Fibroblast of skin of scalp (primary cell): ENCODE results near the gene STEAP3. TPM values are rescaled to one million over a fixed set of nuclear protein-coding genes. Genes with fewer than 3 reads are reported as not detected.

Experiments
- DNase-seq: peaks from one replicate; pipeline ENCODE4 v3.0.0-alpha.2; 2013
- polyA plus RNA-seq, 2 experiments: library from polyadenylated mRNA; unstranded; fragments of 120-200 nt; gene quantifications; one replicate each; pipeline ENCODE4 v1.2.1, GENCODE V29; 2013; ENCODE audit not compliant: insufficient read length in 2 of 2

STEAP3 gene, protein sequence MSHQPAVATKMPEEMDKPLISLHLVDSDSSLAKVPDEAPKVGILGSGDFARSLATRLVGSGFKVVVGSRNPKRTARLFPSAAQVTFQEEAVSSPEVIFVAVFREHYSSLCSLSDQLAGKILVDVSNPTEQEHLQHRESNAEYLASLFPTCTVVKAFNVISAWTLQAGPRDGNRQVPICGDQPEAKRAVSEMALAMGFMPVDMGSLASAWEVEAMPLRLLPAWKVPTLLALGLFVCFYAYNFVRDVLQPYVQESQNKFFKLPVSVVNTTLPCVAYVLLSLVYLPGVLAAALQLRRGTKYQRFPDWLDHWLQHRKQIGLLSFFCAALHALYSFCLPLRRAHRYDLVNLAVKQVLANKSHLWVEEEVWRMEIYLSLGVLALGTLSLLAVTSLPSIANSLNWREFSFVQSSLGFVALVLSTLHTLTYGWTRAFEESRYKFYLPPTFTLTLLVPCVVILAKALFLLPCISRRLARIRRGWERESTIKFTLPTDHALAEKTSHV
- polyA plus RNA-seq (2013, experiment 1 of 2; ENCODE audit: insufficient read length): 71.0 TPM
- 68.7 TPM for polyA plus RNA-seq (2013, experiment 2 of 2; ENCODE audit: insufficient read length)

DNA sequence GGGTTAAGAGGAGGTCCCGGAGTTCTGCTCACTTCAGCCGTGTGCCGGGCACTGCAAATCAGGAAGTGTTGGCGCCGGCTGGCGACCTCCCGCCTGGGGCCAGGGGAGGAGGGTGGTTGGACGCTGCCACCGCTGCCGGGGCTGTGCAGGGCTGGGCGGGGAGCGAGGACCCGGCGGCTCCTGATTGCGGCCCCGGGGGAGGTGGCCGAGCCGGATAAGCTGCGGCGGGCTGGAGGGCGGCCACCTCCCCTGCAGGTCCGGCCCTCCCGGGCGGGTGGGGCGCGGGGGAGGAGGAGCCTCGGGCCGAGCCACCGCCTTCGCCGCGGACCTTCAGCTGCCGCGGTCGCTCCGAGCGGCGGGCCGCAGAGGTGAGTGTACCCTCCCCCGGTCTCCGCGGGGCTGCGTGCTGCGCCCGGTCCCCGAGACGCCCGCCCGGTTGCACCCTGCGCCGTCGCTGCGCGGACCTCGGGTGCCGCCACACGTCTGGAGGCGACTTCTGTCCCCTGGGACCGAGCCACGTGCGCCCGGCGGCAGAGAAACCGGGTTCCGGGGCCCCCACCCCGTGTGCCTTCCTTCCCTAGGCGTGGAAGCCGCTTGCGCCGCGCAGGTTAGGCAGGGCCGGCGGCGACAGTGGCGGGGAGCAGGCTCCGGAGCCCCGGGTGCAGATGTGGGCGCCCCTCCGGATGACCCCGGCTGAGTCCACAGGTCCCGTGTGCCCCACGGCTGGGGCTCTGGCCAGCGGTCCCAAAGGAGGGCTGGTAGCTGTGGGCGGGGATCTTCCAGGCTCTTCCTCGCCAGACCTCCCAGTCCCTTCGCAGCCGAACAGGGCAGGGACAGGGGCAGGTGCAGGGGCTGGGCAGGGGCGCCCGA is at the start of gene STEAP3:
Gene STEAP3, plus strand, starts transcription at position 314 of the 870 bp plus-strand sequence. CDS start 7,179 bp downstream, outside the sequence.
- peak; percentile 73 for DNase-seq

DNA sequence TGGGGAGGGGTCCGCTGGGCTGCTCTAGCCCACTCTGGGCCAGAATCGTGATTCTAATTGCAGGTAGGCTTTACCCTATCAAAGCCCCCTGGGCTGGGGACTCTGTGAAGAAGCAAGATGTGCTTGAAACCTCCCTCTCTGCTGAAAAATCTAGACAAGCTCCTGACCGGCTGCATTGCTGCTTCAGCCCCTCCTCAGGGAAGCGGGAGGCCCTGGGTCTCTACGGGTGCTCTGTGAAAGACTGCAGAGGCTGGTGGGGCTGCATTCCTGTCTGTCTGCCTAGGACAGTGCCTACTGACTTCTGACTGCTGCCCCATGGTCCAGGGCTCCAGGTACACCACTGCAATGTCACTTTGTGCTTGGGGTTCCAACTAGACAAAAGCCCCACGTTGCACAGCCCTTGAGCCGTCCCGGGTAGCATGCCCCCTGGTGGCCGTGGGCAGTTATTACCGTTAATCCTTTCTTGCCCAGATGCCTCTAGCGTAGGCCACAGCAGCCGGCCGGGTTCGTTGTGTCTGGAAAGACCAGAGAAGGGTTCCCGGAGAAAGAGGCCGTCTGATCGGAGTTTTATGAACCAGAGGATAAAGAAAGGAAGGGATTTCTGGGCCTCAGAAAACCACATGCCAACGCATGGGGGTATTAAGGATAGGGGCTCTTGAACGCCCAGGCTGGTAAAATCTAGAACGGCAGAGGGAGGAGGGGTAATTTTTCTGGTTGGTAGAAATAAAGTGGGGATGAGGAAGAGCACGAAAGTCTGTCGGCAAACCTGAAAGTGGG is 49.2 kb upstream of the STEAP3 start:
- peak; percentile 27 for DNase-seq

DNA sequence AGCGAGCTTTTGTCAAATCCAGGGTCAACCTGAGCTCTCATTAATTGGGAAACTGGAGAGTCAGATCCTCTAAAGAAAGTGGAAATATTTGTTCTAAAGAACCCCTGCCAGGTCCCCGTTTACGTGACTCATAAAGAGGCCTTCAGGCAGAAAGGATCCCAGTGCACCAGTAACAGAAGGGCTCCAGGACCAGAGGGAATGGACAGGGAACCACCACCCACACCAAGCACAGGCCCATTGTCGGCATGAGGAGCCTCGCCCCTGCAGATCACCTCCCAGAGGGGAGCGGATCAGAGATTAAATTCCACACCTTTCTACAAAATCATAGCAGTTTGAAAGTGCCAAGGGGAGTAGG is 48.7 kb upstream of the STEAP3 start:
- DNase-seq: no peak

DNA sequence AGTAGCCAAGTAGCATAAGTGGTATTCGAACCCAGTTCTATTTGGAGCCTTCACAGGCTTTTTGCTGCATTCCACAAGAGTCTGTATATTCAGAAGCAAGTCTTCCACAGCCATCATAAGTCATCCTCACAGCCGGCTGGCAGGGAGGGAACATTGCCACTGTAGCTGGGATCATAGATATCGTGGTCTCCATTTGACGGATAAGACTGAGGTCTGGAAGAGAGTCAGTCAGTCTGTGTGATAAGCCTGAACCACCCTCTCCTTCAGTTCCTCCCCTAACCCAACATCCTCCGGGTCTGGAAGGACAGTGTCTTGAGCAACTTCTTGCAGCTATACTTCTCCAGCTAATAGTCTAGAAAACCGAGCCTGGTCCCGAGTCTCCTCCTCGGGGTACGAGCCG is 48.1 kb upstream of the STEAP3 start:
- DNase-seq: no peak

DNA sequence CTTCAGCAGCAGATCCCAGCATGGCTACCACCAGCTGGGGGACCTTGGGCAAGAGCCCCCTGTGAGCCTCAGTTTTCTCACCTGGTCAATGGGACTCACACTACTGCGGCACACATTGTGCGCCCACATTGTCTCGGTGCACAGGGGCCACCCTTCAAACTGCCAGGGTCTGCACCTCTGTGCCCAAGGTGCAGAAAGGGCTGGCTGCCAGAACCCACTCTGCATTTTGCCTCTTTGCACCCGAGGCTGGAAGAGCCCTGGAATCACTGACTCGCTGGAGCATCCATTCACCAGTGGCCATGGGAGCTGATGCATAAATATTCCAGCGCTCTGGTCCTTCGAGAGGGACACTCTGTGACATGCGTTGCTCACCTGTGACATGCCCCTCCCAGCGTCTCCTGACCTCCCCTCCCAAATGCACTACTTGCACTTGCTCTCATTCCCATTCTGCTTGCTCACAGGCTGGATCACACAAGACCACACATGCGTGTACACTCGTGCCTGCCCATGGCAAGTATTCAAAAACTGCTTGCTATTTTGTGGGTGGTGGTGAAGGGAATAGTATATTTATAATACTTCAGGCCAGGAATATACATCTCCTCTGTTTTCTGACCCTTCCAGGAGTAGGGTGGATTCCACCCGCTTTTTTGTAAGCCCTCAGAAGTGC is 46.3 kb upstream of the STEAP3 start:
- DNase-seq: no peak

DNA sequence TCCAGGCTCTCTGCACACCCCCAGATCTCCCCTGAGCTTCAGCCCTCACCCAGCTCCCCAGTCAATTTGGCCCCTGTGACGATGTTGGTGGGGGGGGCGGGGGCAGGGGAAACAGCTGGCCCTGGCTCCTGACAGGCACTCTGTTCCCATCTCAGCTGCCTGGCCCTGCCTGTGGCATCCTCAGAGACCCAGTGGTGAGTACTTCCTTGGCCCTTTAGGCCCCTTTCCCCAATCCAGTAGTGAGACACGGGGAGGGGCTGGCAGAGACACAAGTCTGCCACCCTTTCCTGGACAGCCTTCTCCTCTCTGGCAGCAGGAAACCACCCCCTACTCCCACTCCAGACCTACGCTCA is 45.8 kb upstream of the STEAP3 start:
- DNase-seq: no peak

DNA sequence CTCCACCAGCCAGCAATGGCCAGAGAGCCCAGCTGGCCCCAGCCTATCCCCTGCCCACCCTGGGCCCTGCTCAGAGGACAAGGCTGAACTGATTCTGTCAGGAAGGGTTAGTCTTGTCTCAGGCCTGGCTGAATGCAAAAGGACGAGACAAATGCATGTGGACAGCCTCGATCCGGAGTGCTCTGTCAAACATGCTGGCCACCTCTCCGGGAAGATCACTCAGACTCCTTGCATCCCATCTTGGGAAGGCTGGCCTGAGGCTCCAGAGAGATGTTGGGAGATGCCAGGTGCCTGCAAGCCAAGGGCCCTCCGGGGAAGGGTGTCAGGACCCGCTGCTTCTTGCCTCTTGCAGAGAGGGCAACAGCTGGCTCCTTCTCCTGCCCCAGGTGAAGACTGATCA is 44.9 kb upstream of the STEAP3 start:
- DNase-seq: no peak

DNA sequence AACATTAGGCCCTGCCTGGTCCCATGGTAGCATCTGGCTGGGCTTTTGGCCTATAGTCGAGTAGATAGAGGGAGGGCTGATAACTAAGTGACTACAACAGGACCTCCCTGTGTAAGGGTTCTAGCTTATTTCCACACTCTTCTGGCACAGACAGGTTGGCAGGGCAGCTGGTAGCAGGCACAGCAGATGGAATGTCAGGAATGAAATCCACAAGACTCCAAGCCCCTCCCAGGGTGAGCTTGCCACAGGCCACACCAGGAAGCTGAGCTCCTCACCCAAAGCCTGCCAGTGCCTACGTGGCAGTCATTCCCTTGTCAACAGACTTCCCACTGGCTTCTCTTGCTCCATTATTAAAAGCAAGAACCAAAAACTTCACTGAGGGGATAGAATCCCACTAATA is 44.4 kb upstream of the STEAP3 start:
- DNase-seq: peak; percentile 64

DNA sequence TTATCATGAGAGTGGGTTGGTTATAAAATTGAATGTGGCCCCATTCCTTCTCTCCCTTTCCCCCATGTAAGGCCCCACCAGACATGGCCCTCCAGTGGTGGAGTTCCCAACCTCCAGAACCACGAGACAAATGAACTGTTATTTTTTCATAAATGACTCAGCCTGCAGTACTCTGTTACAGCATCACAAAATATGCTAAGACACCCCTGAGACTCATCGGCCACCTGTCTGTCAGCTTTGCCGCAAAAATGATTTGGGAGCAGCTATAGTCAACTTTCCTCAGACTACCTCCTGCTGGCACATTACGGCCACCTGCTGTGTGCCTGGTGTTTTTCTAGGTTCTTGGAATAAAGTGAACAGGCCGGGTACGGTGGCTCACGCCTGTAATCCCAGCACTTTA is 43.6 kb upstream of the STEAP3 start:
- DNase-seq: peak; percentile 40

DNA sequence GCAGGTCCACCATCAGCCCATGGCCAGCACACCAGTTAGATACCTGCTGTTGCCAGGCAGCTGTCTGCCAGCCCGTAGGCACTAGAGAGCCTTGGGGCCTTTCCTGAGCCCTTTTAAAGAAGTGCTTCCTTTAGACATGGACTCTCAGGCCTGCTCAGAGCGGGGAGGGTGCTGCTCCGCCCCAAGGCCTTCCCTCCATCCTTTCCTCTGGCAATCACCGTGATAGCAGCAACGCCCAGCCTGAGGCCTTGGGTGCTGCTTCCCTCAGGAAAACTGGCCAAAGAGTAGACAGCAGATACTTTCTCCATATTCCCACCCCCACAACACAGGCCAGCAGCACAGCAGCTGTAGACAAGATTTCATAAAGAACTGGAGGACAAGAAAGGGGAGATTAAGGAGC is 42.7 kb upstream of the STEAP3 start:
- no peak for DNase-seq

DNA sequence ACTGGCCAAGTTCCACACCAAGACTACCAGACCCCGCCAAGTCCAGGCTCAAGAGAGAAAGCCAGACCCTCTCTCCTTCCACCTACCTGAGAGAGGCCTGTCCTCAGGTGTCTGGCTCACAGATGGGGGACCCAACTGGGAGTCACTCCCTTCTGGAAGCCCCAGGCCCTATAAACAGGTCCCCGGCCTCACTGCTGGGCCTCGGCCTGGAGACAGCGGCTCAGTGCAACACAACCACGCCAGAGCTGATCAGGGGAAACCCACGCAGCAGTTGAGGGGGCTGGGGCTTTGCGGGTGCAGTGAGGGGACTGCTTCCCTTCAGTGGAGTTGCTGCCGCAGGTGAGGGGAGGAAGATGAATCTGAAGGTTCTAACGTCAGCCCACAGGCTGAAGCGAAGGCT is 42.2 kb upstream of the STEAP3 start:
- DNase-seq: no peak

DNA sequence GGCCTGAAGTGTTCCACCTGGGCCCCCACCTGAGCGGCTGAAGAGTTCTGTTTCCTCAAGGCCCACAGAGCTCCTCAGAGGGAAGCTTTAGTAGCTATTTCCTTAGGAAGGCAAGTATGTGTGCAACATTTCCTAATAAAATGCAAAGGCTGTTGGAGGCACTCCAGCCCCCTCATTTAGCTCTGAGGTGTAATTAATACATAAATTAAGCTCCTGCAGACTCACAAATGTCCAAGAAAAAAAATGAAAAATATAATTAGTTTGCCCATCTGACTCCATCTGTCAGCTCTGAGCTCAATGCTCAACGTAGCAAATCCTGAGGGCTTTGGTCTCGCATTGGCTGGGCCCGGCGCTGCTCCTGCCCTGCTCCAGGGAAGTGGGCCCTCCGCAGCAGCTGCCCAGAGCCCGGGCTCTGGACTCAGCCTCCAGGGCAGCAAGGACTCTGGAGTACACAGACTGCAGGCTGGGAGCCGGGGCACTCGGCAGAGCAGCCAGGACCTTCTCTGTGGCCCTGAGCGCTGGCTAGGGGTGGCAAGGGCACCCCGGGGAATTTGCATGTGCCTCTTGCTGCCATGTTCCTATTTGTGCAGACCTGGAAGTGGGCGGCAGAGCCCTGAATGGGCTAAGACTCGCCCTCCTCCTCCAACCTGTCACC is 41.7 kb upstream of the STEAP3 start:
- DNase-seq: no peak

DNA sequence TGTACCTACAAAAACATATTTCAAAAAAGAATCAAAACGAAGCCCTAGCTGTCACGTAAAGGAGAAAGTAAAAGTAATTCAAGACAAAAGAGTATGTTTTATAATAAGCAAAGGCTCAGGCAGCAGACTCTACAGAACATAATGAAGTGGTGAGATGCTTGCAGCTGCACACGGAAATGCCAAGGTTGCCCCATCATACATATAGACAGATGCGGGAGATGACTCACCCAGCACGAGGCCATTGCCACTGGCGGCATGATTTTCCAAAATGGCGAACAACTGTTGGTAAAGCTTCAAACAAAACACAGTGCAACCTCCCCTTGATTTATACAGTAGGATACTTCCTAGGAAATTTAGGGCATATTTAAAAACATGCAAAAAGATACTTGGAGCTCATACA is 39.1 kb upstream of the STEAP3 start:
- no peak for DNase-seq

DNA sequence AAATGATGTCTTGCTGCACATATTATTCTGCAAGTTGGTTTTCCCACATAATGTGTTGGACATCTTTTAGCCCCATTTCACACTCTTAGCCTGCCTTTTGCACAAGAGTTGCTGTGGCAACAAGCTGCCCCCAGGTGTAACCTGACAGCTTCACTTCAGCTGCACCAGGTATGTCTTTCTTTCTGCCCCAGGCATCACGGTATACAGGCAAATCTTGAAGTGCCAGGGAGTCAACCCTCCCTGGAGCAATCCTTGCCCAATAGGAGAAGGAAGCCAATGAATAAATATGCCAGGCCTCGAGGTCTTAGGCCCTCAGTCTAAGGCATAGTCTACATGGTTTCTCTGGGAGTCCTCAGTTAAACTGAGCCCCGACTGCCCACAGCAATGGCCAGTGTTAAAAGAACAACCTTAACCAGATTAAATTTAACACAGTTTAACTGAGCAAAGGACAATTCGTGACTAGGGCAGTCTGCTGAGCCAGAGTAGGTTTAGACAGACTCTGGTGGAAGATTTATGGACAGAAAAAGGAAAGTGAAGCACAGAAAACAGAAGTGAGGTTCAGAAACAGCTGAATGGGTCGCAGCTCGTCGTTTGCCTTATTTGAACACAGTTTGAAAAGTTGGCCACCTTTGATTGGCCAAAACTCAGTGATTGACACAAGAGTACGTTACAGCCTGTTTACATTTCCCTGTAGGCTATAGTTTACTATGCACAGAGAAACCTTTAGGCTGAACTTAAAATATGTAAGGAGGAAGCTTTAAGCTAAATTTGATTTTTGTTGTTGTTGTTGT is 33.1 kb upstream of the STEAP3 start:
- DNase-seq: no peak

DNA sequence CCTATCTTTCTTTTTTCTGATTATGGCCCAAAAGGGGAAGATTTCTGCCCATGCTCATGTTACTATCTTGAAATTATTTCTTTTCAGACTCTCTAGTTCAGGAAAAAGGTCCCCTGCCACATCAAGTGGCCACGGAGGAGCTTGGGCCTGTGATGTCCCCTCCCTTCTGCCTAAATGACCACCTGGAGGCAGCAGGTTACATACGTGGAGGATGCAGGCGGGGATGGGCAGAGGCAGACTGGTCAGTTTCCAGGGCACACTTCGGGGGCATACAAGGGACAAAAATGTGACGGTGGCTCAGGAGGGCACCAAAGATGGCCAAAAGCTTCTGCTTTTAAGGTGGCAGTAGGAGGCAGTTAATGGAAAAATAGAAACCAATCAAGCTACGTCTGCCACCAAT is 30.7 kb upstream of the STEAP3 start:
- DNase-seq: no peak

DNA sequence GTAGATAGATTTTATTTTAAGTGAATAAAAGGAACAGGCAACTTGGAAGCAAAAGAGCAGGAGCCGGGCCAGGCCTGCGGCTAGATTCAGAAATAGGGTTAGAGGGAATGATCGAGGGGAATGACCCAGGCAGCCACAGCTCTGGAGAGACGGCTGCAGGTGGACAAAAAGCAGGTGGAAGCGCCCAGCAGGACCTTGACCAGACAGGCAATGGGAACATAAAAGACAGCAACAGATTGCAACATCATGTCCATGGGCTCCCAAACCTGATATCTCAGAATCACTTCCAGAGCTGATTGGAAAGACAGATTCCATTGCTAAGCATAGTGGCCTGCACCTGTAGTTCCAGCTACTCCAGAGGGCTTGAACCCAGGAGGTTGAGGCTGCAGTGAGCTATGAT is 28.6 kb upstream of the STEAP3 start:
- DNase-seq: no peak

DNA sequence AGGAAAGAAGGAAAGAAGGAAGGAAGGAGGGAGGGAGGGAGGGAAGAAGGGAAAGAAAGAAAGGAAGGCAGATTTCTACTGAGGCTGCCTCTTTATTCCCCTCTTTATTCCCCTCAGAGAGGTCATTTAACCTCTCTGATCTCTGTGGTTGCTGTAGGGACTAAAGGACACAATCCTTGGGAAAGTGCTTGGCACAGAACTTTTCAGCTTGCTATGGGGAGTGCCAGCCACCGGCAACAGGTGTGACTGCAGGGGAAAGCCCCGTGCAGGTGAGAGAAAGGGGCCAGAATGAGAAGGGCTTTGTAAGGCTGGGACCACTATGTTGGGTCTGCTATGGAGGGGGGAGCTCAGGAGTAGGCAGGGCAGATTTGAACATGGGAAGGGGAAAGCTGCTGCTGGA is 27.7 kb upstream of the STEAP3 start:
- no peak for DNase-seq

DNA sequence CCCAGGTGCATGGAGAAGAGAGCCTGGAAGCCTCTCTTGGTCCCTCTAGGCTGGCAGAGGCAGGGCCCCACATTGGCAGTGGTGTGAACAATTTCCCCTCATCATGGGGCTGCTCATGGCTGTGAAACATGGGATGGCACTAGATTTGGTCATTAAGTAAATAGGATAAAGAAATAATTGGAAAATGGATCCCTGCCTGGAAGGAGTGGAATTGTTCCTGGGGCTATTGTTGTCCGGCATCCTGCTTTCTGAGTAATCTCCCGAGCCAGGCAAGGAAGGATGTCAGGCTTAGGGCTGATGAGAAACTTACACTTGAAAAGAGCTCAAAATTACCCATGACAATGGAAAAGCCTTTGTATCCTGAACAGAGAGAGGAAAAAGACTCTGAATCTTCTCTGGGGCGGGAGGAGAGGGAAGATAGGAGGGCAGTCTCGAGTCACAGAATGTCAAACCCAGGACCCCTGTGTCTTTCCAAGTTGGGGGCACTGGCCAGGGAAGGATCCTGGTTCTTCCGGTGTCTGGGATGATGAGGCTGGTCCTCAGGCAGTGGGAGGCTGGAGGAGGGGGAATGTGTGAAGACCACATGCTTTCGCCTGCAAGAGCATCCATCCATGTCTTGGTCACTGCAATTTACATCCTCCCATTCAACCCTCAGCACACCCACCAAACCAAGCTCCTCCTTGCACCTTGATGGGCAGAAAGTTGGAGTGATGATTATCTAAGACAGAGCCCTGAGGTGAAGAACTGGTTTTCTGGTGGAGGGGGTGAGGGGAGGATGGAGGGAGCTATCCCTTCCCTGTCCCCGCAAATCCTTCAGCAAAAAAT is 27.1 kb upstream of the STEAP3 start:
- DNase-seq: peak; percentile 34

DNA sequence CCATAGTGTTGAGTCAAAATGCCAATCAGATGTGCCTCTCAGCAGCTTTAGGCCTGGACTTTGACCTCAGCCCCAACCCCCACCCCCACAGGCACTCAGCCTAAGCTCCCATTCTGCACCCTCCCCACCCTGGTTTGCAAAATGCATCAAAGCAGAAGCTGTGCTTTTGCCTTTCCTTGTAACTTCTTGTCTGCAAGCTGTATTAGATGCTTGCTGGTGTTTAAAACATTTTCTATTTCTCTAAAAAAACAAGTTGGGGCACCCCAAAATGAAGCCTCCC is 26.6 kb upstream of the STEAP3 start:
- no peak for DNase-seq
